Lower lobe of right lung (tissue), 2 donors: ENCODE data around the gene ENO4. TPM values are rescaled to one million over a fixed set of nuclear protein-coding genes. Genes with fewer than 3 reads are reported as not detected.

Source experiments
- ATAC-seq, 2 donors: fragments of 200-7000 bp; cut with Tn5 transposase; one replicate each; pipeline ENCODE4 v1.9.1; 2020 to 2022; ENCODE audit warnings: mild to moderate bottlenecking in 2 of 2, moderate library complexity in 2 of 2
- DNase-seq: peaks from one replicate; pipeline ENCODE4 v3.0.0-alpha.2; 2020
- H3K27ac ChIP-seq: fragments of 200-600 bp; one replicate; pipeline ENCODE4 v1.8.0; 2022
- H3K27me3 ChIP-seq: fragments of 200-600 bp; one replicate; pipeline ENCODE4 v1.8.0; 2022; ENCODE audit warnings: low read depth
- H3K36me3 ChIP-seq: fragments of 200-600 bp; one replicate; pipeline ENCODE4 v1.8.0; 2022; ENCODE audit warnings: mild to moderate bottlenecking
- H3K4me1 ChIP-seq: fragments of 200-600 bp; one replicate; pipeline ENCODE4 v1.8.0; 2022
- H3K4me3 ChIP-seq: fragments of 200-600 bp; one replicate; pipeline ENCODE4 v1.8.0; 2022; ENCODE audit warnings: mild to moderate bottlenecking
- H3K9me3 ChIP-seq: fragments of 200-600 bp; one replicate; pipeline ENCODE4 v1.8.0; 2022
- intact Hi-C: fragments of 100-400 bp; cut with DNase I; formaldehyde crosslinking; loops from one replicate; pipeline ENCODE4 v1.11.0; 2022
- total RNA-seq: library from RNA; stranded (reverse); fragmentation: NEBNext Ultra II Directional; extraction: Animal tissue kit (Norgen Biotek cat#: 25700); gene quantifications from one replicate; pipeline ENCODE4 v1.2.1, GENCODE V29; 2021
- TF ChIP-seq, protein P1 (sequence below): fragments of 200-600 bp; IDR thresholded peaks from one replicate; pipeline ENCODE4 v1.8.0; 2022; ENCODE audit warnings: antibody characterized with exemption, mild to moderate bottlenecking
- donor health status: DM: no; HTN: yes; CAD: no; lungs with severe emphysema.

The ENO4 gene
- total RNA-seq, 1 donor from 2014 or later = 1.9 TPM

- no peak for ATAC-seq
- no peaks in the 10 kb centered on the region for H3K4me1 ChIP-seq
- no peak overlapping the region for H3K4me3 ChIP-seq
- TF ChIP-seq, protein P1, sequence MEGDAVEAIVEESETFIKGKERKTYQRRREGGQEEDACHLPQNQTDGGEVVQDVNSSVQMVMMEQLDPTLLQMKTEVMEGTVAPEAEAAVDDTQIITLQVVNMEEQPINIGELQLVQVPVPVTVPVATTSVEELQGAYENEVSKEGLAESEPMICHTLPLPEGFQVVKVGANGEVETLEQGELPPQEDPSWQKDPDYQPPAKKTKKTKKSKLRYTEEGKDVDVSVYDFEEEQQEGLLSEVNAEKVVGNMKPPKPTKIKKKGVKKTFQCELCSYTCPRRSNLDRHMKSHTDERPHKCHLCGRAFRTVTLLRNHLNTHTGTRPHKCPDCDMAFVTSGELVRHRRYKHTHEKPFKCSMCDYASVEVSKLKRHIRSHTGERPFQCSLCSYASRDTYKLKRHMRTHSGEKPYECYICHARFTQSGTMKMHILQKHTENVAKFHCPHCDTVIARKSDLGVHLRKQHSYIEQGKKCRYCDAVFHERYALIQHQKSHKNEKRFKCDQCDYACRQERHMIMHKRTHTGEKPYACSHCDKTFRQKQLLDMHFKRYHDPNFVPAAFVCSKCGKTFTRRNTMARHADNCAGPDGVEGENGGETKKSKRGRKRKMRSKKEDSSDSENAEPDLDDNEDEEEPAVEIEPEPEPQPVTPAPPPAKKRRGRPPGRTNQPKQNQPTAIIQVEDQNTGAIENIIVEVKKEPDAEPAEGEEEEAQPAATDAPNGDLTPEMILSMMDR = no peak
- no peak overlapping the region for H3K27ac ChIP-seq
- intact Hi-C loops = no loop called here
- peaks cover 23% of the 10 kb centered on the region for H3K27me3 ChIP-seq
- no peaks in the 10 kb centered on the region for H3K9me3 ChIP-seq
- no peak for DNase-seq
- no peaks in the 10 kb centered on the region for H3K36me3 ChIP-seq
Observed at GRCh38 chr10:116803451-116804249, 45.6 kb upstream of the ENO4 start.

DNA sequence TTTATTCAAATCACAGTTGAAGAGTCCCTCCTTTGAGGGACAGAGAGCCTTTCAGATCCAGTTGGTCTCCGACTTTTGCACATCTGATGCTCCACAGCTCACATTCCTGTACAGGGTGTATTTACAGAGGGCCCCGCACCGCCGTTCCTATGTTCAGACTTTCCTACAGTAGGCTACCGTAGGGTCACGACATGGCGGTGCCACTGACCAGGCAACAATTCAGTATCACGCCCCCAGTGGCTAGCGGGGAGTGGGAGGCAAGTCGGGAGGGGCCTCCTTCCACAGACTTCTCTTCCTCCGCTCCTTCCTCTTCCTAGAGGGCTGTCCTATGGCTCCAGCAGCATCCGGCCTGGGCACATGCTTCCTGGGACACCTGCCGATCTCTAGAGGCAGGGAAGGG lies 40.6 kb upstream of the ENO4 start:
- Histone ChIP-seq H3K27me3 (peaks cover 33% of the 10 kb centered on the region), H3K9me3 (no peaks in the 10 kb centered on the region), H3K4me3 (no peak overlapping the region), H3K27ac (no peak overlapping the region), H3K4me1 (no peaks in the 10 kb centered on the region), H3K36me3 (no peaks in the 10 kb centered on the region)
- ATAC-seq = no peak
- intact Hi-C loops = no loop called here
- DNase-seq = no peak
- TF ChIP-seq, protein P1 = no peak

DNA sequence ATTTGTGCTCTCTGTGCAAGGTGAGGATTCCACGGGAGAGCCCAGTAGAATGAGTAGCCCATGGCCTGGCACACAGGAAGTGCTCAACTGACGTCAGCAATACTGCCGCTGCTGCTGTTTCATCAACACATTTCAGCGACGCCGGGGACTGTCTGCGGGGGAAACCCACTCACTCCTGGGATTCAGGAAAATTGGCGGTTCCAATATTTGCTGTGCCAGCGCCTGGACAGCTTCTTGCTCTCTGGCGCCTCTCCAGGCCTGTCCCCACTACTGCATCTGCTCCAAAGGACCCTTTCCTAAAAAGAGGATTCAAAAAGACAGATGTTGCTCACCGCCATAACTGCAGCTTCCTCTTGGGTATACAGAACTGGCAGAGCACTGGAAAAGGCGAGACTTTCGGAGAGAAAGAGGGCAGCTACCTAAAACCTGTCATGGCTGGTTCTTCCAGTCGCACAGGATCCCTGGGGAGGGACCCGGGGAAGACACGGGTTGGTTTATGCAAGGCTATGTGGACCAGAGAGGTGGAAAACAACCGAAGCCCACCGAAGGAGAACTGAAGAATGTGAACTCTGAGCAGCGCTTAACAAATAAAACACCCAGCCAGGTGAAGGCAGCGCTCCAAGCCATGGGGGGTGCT lies 39.7 kb upstream of the ENO4 start:
- ATAC-seq = peak; percentile 45 to 57
- Histone ChIP-seq H3K27me3 (peaks cover 26% of the 10 kb centered on the region), H3K36me3 (no peaks in the 10 kb centered on the region), H3K27ac (no peak overlapping the region), H3K4me3 (no peak overlapping the region), H3K4me1 (no peaks in the 10 kb centered on the region), H3K9me3 (no peaks in the 10 kb centered on the region)
- intact Hi-C loops = no loop called here
- TF ChIP-seq, protein P1 = peak; percentile 34
- DNase-seq = no peak

DNA sequence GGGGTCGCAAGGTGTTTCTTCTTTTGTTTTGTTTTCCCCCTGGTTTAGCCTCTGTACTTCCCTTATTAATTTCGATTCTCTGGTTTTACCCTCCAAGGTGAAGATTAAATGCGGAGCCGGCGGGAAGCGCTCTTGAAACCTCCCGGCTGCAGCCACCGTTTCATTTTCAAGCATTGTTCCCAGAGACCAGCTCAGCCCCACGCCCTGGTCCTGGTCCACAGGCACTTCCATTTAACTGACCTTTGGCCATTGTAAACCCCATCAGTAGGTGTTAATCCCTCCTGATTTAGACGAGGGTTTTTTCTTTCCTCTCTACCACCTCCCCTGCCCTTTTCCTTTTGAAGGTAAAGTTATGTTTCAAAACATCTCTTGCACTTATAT lies 39.2 kb upstream of the ENO4 start:
- peaks cover 26% of the 10 kb centered on the region for H3K27me3 ChIP-seq

GRCh38 chr10:116810895-116811294 lies 38.4 kb upstream of the ENO4 start:
- Histone ChIP-seq H3K9me3 (no peaks in the 10 kb centered on the region), H3K4me3 (no peak overlapping the region), H3K27ac (no peak overlapping the region), H3K36me3 (no peaks in the 10 kb centered on the region), H3K27me3 (peaks cover 26% of the 10 kb centered on the region), H3K4me1 (no peaks in the 10 kb centered on the region)
- DNase-seq = no peak
- TF ChIP-seq, protein P1 = no peak
- ATAC-seq = no peak
- intact Hi-C loops = no loop called here

More for the DNA sequence above, 39.2 kb upstream of the ENO4 start:
- Histone ChIP-seq H3K36me3 (no peaks in the 10 kb centered on the region), H3K4me1 (no peaks in the 10 kb centered on the region), H3K9me3 (no peaks in the 10 kb centered on the region), H3K4me3 (no peak overlapping the region), H3K27ac (no peak overlapping the region)
- DNase-seq = no peak
- TF ChIP-seq, protein P1 = no peak
- ATAC-seq = no peak
- intact Hi-C loops = no loop called here
